ENCODE measurements around the gene KSR1.

Gene KSR1

GRCh38 chr17:27551701-27552248 lies 95.5 kb downstream of the KSR1 start:
- no peak overlapping the region for H3K9ac ChIP-seq (ENCODE audit: low read length)
- no peaks in the 10 kb centered on the region for H3K79me2 ChIP-seq (ENCODE audit: low read length)
- no peak overlapping the region for H3K27ac ChIP-seq (ENCODE audit: low read length)
- H3K36me3 ChIP-seq (replicated peaks; ENCODE audit: low read depth, low read length), result no peaks in the 10 kb centered on the region
- H3K27me3 ChIP-seq (ENCODE audit: low read depth, low read length), result peaks cover 88% of the 10 kb centered on the region
- no peaks in the 10 kb centered on the region for H3K9me3 ChIP-seq (ENCODE audit: insufficient read depth, low read length)
- no peak overlapping the region for H2AFZ ChIP-seq (ENCODE audit: low read depth, low read length)
- H3K4me3 ChIP-seq (ENCODE audit: low read length), result no peak overlapping the region
- peaks cover 15% of the 10 kb centered on the region for H4K20me1 ChIP-seq (ENCODE audit: insufficient read depth, low read length)
- no peak overlapping the region for H3K4me2 ChIP-seq (ENCODE audit: low read length)
- TF ChIP-seq EZH2phosphoT487 (IDR thresholded peaks at IDR 0.05; ENCODE audit: low read depth), result no peak
- TF ChIP-seq, protein P1, sequence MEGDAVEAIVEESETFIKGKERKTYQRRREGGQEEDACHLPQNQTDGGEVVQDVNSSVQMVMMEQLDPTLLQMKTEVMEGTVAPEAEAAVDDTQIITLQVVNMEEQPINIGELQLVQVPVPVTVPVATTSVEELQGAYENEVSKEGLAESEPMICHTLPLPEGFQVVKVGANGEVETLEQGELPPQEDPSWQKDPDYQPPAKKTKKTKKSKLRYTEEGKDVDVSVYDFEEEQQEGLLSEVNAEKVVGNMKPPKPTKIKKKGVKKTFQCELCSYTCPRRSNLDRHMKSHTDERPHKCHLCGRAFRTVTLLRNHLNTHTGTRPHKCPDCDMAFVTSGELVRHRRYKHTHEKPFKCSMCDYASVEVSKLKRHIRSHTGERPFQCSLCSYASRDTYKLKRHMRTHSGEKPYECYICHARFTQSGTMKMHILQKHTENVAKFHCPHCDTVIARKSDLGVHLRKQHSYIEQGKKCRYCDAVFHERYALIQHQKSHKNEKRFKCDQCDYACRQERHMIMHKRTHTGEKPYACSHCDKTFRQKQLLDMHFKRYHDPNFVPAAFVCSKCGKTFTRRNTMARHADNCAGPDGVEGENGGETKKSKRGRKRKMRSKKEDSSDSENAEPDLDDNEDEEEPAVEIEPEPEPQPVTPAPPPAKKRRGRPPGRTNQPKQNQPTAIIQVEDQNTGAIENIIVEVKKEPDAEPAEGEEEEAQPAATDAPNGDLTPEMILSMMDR (IDR thresholded peaks at IDR 0.05; ENCODE audit: low read depth, low read length), result no peak
- peaks cover 7% of the 10 kb centered on the region for H3K4me1 ChIP-seq (ENCODE audit: low read length)

- H3K9me3 ChIP-seq (ENCODE audit: insufficient read depth, low read length), result no peaks in the 10 kb centered on the region
- no peak overlapping the region for H3K9ac ChIP-seq (ENCODE audit: low read length)
- no peaks in the 10 kb centered on the region for H3K36me3 ChIP-seq (replicated peaks; ENCODE audit: low read depth, low read length)
- peaks cover 89% of the 10 kb centered on the region for H3K27me3 ChIP-seq (ENCODE audit: low read depth, low read length)
- H3K4me3 ChIP-seq (ENCODE audit: low read length), result no peak overlapping the region
- TF ChIP-seq, protein P1 (IDR thresholded peaks at IDR 0.05; ENCODE audit: low read depth, low read length), result no peak
- TF ChIP-seq EZH2phosphoT487 (IDR thresholded peaks at IDR 0.05; ENCODE audit: low read depth), result no peak
- no peaks in the 10 kb centered on the region for H3K79me2 ChIP-seq (ENCODE audit: low read length)
- H3K27ac ChIP-seq (ENCODE audit: low read length), result no peak overlapping the region
- no peak overlapping the region for H3K4me2 ChIP-seq (ENCODE audit: low read length)
- no peak overlapping the region for H2AFZ ChIP-seq (ENCODE audit: low read depth, low read length)
- peaks cover 2% of the 10 kb centered on the region for H3K4me1 ChIP-seq (ENCODE audit: low read length)
- peaks cover 15% of the 10 kb centered on the region; the same call in 1 of the 2 replicates for H4K20me1 ChIP-seq (ENCODE audit: insufficient read depth, low read length)
Measured at GRCh38 chr17:27552276-27552732, 96.1 kb downstream of the KSR1 start.

GRCh38 chr17:27553019-27553511 lies 96.8 kb downstream of the KSR1 start:
- no peak overlapping the region for H2AFZ ChIP-seq (ENCODE audit: low read depth, low read length)
- no peak for TF ChIP-seq EZH2phosphoT487 (IDR thresholded peaks at IDR 0.05; ENCODE audit: low read depth)
- TF ChIP-seq, protein P1 (IDR thresholded peaks at IDR 0.05; ENCODE audit: low read depth, low read length), result no peak
- peaks cover 17% of the 10 kb centered on the region; the same call in 1 of the 2 replicates for H4K20me1 ChIP-seq (ENCODE audit: insufficient read depth, low read length)
- no peaks in the 10 kb centered on the region for H3K9me3 ChIP-seq (ENCODE audit: insufficient read depth, low read length)
- no peaks in the 10 kb centered on the region for H3K4me1 ChIP-seq (ENCODE audit: low read length)
- H3K27ac ChIP-seq (ENCODE audit: low read length), result no peak overlapping the region
- no peaks in the 10 kb centered on the region for H3K36me3 ChIP-seq (replicated peaks; ENCODE audit: low read depth, low read length)
- H3K27me3 ChIP-seq (ENCODE audit: low read depth, low read length), result peaks cover 91% of the 10 kb centered on the region
- H3K9ac ChIP-seq (ENCODE audit: low read length), result no peak overlapping the region
- H3K4me3 ChIP-seq (ENCODE audit: low read length), result no peak overlapping the region
- no peak overlapping the region for H3K4me2 ChIP-seq (ENCODE audit: low read length)
- no peaks in the 10 kb centered on the region for H3K79me2 ChIP-seq (ENCODE audit: low read length)

DNA sequence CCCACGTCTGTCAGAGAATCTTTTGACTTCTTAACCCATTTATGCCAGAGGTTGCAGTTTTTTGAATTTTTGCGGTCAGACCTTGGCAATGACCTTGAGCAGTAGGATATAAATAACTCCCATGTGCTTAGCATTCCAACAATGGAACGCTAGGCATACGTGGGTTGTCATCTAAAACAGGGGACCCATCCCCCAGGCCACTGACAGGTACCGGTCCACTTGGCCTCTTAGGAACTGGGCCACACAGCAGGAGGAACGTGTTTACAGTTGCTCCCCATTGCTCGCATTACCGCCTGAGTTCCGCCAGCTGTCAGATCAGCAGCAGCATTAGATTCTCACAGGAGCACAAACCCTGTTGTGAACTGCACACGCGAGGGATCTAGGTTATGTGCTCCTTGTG lies 97.9 kb downstream of the KSR1 start:
- TF ChIP-seq, protein P1 (IDR thresholded peaks at IDR 0.05; ENCODE audit: low read depth, low read length), result no peak
- no peak for TF ChIP-seq EZH2phosphoT487 (IDR thresholded peaks at IDR 0.05; ENCODE audit: low read depth)
- Histone ChIP-seq H3K9ac (ENCODE audit: low read length) (no peak overlapping the region), H4K20me1 (ENCODE audit: insufficient read depth, low read length) (peaks cover 17% of the 10 kb centered on the region; the same call in 1 of the 2 replicates), H3K36me3 (replicated peaks; ENCODE audit: low read depth, low read length) (no peaks in the 10 kb centered on the region), H3K4me3 (ENCODE audit: low read length) (no peak overlapping the region), H3K4me2 (ENCODE audit: low read length) (no peak overlapping the region), H3K27me3 (ENCODE audit: low read depth, low read length) (peaks cover 92% of the 10 kb centered on the region), H3K79me2 (ENCODE audit: low read length) (no peaks in the 10 kb centered on the region), H2AFZ (ENCODE audit: low read depth, low read length) (no peak overlapping the region), H3K9me3 (ENCODE audit: insufficient read depth, low read length) (no peaks in the 10 kb centered on the region), H3K4me1 (ENCODE audit: low read length) (peaks cover 9% of the 10 kb centered on the region), H3K27ac (ENCODE audit: low read length) (no peak overlapping the region)

Data from OCI-LY3 (cell line).